SK-N-SH treated with all-trans-retinoic acid at 6 μM for 48 hours (cell line): ENCODE measurements around the gene MAPK4.

ENCODE experiments used
- ATAC-seq: fragments of 200-7000 bp; cut with Tn5 transposase; 3 replicates; pipeline ENCODE4 v1.9.1; 2020; ENCODE audit warnings: mild to moderate bottlenecking, moderate library complexity
- ARNTL ChIP-seq: fragments of 450-650 bp; formaldehyde crosslinking; IDR thresholded peaks from 2 replicates; pipeline ENCODE4 v1.5.0; 2020; ENCODE audit warnings: low read depth, mild to moderate bottlenecking, moderate library complexity, borderline replicate concordance
- CSDC2 ChIP-seq: fragments of 250-450 bp; sonication (Bioruptor Pico); IDR thresholded peaks from 2 replicates; pipeline ENCODE4 v1.5.0; 2020; ENCODE audit warnings: mild to moderate bottlenecking, moderate library complexity
- ESRRG ChIP-seq: fragments of 250-450 bp; sonication (Bioruptor Pico); IDR thresholded peaks from 2 replicates; pipeline ENCODE4 v1.6.1; 2021; ENCODE audit warnings: mild to moderate bottlenecking
- GLIS3 ChIP-seq: fragments of 250-450 bp; sonication (Bioruptor Pico); IDR thresholded peaks from 2 replicates; pipeline ENCODE4 v1.5.0; 2020; ENCODE audit warnings: mild to moderate bottlenecking, moderate library complexity
- OSR1 ChIP-seq: fragments of 250-450 bp; sonication (Bioruptor Pico); IDR thresholded peaks from 2 replicates; pipeline ENCODE4 v1.8.0; 2022; ENCODE audit warnings: moderate library complexity, mild to moderate bottlenecking, inconsistent platforms
- PPARA ChIP-seq: fragments of 250-450 bp; sonication (Bioruptor Pico); IDR thresholded peaks from 2 replicates; pipeline ENCODE4 v1.5.0; 2020; ENCODE audit warnings: mild to moderate bottlenecking, borderline replicate concordance
- SNAI2 ChIP-seq: fragments of 250-450 bp; sonication (Bioruptor Pico); IDR thresholded peaks from 2 replicates; pipeline ENCODE4 v1.5.0; 2020; ENCODE audit warnings: mild to moderate bottlenecking, moderate library complexity
- TCF4 ChIP-seq: fragments of 250-450 bp; sonication (Bioruptor Pico); IDR thresholded peaks from 2 replicates; pipeline ENCODE4 v1.8.0; 2021; ENCODE audit warnings: mild to moderate bottlenecking, moderate library complexity, borderline replicate concordance
- TOX ChIP-seq: fragments of 250-450 bp; sonication (Bioruptor Pico); IDR thresholded peaks from 2 replicates; pipeline ENCODE4 v1.8.0; 2021; ENCODE audit warnings: mild to moderate bottlenecking, moderate library complexity, borderline replicate concordance
- ZC3H10 ChIP-seq: fragments of 250-450 bp; sonication (Bioruptor Pico); IDR thresholded peaks from 2 replicates; pipeline ENCODE4 v1.5.1; 2021; ENCODE audit warnings: mild to moderate bottlenecking, moderate library complexity
- ZFP3 ChIP-seq: fragments of 250-450 bp; sonication (Bioruptor Pico); IDR thresholded peaks from 2 replicates; pipeline ENCODE4 v1.5.0; 2020; ENCODE audit warnings: mild to moderate bottlenecking, moderate library complexity
- ZFP30 ChIP-seq: fragments of 450-650 bp; formaldehyde crosslinking; IDR thresholded peaks from 2 replicates; pipeline ENCODE4 v1.5.0; 2022; ENCODE audit warnings: mild to moderate bottlenecking, moderate library complexity
- ZNF70 ChIP-seq: fragments of 450-650 bp; formaldehyde crosslinking; IDR thresholded peaks from 2 replicates; pipeline ENCODE4 v1.5.0; 2020; ENCODE audit warnings: mild to moderate bottlenecking, moderate library complexity
- ZNF8 ChIP-seq: fragments of 450-650 bp; formaldehyde crosslinking; IDR thresholded peaks from 2 replicates; pipeline ENCODE4 v1.5.0; 2020; ENCODE audit warnings: mild to moderate bottlenecking, moderate library complexity
- TF ChIP-seq, protein P1 (sequence below): fragments of 250-450 bp; sonication (Bioruptor Pico); IDR thresholded peaks from 2 replicates; pipeline ENCODE4 v1.8.0; 2021; ENCODE audit warnings: low read depth, mild to moderate bottlenecking, moderate library complexity, borderline replicate concordance
- TF ChIP-seq, protein P2 (sequence below): fragments of 250-450 bp; sonication (Bioruptor Pico); IDR thresholded peaks from 2 replicates; pipeline ENCODE4 v1.5.1; 2020; ENCODE audit warnings: low read depth, mild to moderate bottlenecking, moderate library complexity
- TF ChIP-seq, protein P3 (sequence below): fragments of 250-450 bp; sonication (Bioruptor Pico); IDR thresholded peaks from 2 replicates; pipeline ENCODE4 v1.5.0; 2020; ENCODE audit warnings: mild to moderate bottlenecking, moderate library complexity

MAPK4 gene

DNA sequence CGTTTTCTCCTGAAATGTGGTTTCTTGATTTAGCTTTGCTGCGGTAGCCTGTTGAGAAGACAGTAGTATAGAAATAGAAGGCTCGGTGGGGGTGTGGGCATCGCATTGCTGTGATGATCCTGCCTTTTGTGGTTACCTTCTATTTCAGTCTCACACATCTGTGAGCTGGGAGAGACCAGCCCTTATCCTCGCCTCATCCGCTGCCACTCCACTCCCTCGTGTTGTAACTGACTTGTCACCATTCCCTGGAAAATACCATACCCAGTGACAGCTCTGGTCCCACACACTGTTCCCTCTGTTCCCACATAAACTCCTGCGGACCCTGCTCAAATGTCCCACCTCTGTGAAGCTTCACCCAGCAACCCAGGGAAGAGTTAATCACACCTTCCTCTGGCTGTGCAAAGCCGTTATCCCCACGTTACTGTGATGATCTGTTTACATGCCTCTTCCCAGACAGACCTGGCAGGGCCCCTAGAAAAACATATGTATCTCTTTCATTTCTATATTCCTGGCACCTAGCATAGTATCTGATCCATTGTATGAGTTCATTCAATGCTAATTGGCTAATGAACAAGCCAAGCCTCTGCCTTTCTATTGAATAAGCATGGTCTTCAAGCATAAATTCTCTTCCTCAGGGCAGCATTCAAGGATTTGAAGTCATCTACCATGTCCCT, 114.6 kb downstream of the MAPK4 start:
- no peak for ATAC-seq
- no peak for TF ChIP-seq TCF4 (CRISPR knock-in tag)

DNA sequence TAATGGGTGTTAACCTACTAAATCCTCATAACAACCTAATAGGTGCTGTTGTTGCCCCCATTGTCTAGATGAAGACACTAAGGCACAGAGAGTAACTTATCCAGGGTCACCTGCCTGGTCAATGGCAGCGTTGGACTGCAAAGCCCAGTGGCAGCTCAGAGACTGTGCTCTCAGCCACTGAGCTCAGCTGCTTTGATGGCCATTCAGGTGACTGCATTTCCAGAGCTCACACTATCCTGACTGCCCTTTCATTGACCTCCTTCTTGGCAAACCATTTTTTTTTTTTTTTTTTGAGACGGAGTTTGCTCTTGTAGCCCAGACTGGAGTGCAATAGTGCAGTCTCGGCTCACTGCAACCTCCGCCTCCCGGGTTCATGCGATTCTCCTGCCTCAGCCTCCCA, 115.2 kb downstream of the MAPK4 start:
- TF ChIP-seq TCF4 (CRISPR knock-in tag): no peak
- no peak for TF ChIP-seq ZNF70
- TF ChIP-seq TOX: no peak
- no peak for TF ChIP-seq ZFP3 (CRISPR knock-in tag)
- no peak for TF ChIP-seq ZNF8
- TF ChIP-seq, protein P1, sequence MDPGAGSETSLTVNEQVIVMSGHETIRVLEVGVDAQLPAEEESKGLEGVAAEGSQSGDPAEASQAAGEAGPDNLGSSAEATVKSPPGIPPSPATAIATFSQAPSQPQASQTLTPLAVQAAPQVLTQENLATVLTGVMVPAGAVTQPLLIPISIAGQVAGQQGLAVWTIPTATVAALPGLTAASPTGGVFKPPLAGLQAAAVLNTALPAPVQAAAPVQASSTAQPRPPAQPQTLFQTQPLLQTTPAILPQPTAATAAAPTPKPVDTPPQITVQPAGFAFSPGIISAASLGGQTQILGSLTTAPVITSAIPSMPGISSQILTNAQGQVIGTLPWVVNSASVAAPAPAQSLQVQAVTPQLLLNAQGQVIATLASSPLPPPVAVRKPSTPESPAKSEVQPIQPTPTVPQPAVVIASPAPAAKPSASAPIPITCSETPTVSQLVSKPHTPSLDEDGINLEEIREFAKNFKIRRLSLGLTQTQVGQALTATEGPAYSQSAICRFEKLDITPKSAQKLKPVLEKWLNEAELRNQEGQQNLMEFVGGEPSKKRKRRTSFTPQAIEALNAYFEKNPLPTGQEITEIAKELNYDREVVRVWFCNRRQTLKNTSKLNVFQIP (CRISPR knock-in tag): no peak
- TF ChIP-seq SNAI2: no peak
- no peak for TF ChIP-seq PPARA (CRISPR knock-in tag)
- TF ChIP-seq, protein P2, sequence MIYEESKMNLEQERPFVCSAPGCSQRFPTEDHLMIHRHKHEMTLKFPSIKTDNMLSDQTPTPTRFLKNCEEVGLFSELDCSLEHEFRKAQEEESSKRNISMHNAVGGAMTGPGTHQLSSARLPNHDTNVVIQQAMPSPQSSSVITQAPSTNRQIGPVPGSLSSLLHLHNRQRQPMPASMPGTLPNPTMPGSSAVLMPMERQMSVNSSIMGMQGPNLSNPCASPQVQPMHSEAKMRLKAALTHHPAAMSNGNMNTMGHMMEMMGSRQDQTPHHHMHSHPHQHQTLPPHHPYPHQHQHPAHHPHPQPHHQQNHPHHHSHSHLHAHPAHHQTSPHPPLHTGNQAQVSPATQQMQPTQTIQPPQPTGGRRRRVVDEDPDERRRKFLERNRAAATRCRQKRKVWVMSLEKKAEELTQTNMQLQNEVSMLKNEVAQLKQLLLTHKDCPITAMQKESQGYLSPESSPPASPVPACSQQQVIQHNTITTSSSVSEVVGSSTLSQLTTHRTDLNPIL: no peak
- TF ChIP-seq, protein P3, sequence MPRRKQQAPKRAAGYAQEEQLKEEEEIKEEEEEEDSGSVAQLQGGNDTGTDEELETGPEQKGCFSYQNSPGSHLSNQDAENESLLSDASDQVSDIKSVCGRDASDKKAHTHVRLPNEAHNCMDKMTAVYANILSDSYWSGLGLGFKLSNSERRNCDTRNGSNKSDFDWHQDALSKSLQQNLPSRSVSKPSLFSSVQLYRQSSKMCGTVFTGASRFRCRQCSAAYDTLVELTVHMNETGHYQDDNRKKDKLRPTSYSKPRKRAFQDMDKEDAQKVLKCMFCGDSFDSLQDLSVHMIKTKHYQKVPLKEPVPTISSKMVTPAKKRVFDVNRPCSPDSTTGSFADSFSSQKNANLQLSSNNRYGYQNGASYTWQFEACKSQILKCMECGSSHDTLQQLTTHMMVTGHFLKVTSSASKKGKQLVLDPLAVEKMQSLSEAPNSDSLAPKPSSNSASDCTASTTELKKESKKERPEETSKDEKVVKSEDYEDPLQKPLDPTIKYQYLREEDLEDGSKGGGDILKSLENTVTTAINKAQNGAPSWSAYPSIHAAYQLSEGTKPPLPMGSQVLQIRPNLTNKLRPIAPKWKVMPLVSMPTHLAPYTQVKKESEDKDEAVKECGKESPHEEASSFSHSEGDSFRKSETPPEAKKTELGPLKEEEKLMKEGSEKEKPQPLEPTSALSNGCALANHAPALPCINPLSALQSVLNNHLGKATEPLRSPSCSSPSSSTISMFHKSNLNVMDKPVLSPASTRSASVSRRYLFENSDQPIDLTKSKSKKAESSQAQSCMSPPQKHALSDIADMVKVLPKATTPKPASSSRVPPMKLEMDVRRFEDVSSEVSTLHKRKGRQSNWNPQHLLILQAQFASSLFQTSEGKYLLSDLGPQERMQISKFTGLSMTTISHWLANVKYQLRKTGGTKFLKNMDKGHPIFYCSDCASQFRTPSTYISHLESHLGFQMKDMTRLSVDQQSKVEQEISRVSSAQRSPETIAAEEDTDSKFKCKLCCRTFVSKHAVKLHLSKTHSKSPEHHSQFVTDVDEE (CRISPR knock-in tag): no peak
- no peak for TF ChIP-seq ZFP30 (CRISPR knock-in tag)
- ATAC-seq: no peak

DNA sequence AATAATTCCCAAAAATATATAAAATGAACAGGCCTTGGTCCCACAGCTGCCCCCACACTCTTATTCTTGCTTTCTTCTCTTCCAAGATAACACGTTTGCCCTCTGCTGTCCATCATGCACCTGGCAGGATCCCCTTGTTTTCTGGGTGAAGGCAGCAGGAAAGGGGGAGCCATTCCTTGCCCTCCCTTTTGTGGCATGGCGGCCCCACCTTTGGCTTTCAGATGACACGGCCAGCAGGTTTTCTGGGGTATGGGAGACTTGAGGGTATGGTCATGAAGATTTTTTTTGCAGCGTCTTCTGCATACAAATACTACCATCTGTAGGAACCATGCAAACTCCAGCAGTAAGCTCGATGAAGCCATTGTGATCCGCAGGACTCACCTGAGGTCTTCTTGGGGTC, 118.8 kb downstream of the MAPK4 start:
- TF ChIP-seq ZC3H10 (CRISPR knock-in tag) (no peak), ZFP30 (CRISPR knock-in tag) (no peak), TOX (no peak), OSR1 (CRISPR knock-in tag) (no peak), GLIS3 (no peak), ARNTL (CRISPR knock-in tag) (no peak), ZNF70 (no peak), ESRRG (CRISPR knock-in tag) (no peak), TCF4 (CRISPR knock-in tag) (no peak), SNAI2 (no peak)
- TF ChIP-seq, protein P1 (CRISPR knock-in tag): no peak
- TF ChIP-seq, protein P2: no peak
- ATAC-seq: no peak

DNA sequence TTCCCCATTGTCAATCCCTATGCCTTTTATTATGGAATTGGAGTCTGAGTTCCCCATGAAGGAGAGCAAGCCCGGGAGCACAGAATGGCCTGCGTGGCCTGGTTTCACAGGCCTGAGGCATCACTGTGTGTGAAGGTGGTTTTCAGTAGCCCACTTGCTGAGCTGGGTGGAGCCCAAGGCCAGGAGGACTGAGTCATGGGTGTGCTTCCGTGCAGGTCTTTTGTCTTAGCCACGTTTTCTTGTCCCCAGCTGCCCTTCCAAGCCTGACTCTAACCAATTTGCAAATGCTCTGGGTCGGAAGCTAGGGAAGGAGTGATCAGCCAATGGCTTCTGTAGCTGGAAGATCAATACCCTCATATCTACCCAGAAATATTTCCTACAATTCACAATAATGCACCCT, 119.2 kb downstream of the MAPK4 start:
- TF ChIP-seq CSDC2 (no peak), ZFP3 (CRISPR knock-in tag) (no peak), ARNTL (CRISPR knock-in tag) (no peak)
- TF ChIP-seq, protein P2: no peak
- TF ChIP-seq, all 23 proteins: peak for 0
- no peak for ATAC-seq
